ENCODE results near the gene TEX12. TPM values are rescaled to one million over a fixed set of nuclear protein-coding genes. Genes with fewer than 3 reads are reported as not detected.

The TEX12 gene
- total RNA-seq, 1 donor from 2014 or later = not detected

GRCh38 chr11:112216561-112217105 is 49.5 kb downstream of the TEX12 start:
- no peak for DNase-seq (ENCODE audit: low spot score)
- Mint-ChIP-seq H3K4me3 (ENCODE audit: unreplicated experiment) (no peak overlapping the region), H3K4me1 (ENCODE audit: unreplicated experiment) (peaks cover 7% of the 10 kb centered on the region), H3K27ac (ENCODE audit: unreplicated experiment) (no peak overlapping the region), H3K36me3 (ENCODE audit: low read depth, unreplicated experiment) (no peaks in the 10 kb centered on the region), H3K9me3 (ENCODE audit: unreplicated experiment) (no peaks in the 10 kb centered on the region), H3K27me3 (ENCODE audit: unreplicated experiment) (no peaks in the 10 kb centered on the region)
- TF ChIP-seq CTCF (IDR thresholded peaks at IDR 0.05; ENCODE audit: unreplicated experiment) = no peak

DNA sequence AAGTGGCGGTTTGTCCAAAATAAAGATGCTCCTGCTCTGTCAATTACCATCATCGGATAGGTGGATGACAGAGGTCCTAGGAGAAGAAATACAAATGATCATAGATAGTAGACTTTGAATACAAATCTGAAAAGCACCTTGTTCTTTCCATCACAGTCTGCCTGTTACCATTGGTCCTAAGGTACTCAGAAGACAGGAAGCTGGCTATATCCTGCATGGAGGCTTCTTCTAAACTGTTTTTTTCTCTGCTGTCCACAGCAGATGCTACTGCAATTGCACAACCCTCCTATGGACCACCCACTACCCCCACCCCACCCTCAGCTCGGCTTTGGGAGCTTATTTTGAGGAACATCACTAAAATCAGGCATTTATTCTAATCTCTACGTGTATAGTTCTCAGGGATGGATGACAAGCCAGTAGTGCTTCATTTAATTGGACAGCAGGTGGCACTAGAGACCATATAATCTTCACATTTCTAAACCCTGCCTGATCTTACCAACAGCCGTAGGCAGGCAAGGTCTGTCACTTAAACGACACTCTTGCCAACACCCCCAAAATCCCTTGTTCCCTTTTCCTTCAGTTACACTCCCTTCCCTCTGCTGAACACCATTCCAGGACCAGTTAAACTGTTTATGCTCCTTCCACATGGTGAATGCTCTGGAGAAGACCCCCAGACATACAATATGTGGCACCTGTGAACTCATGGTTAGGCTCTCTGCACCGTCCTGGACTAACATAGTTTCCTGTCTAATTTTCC is 52.5 kb downstream of the TEX12 start:
- H3K36me3 Mint-ChIP-seq (ENCODE audit: low read depth, unreplicated experiment) = no peaks in the 10 kb centered on the region
- no peaks in the 10 kb centered on the region for H3K9me3 Mint-ChIP-seq (ENCODE audit: unreplicated experiment)
- peak overlapping the region; percentile 32 for H3K27ac Mint-ChIP-seq (ENCODE audit: unreplicated experiment)
- peaks cover 9% of the 10 kb centered on the region for H3K4me1 Mint-ChIP-seq (ENCODE audit: unreplicated experiment)
- peak; percentile 72 for TF ChIP-seq CTCF (IDR thresholded peaks at IDR 0.05; ENCODE audit: unreplicated experiment)
- peak; percentile 36 for DNase-seq (ENCODE audit: low spot score)
- H3K27me3 Mint-ChIP-seq (ENCODE audit: unreplicated experiment) = no peaks in the 10 kb centered on the region
- no peak overlapping the region for H3K4me3 Mint-ChIP-seq (ENCODE audit: unreplicated experiment)

GRCh38 chr11:112221274-112221835 is 54.2 kb downstream of the TEX12 start:
- Mint-ChIP-seq H3K36me3 (ENCODE audit: low read depth, unreplicated experiment) (no peaks in the 10 kb centered on the region), H3K4me1 (ENCODE audit: unreplicated experiment) (peaks cover 9% of the 10 kb centered on the region), H3K27me3 (ENCODE audit: unreplicated experiment) (no peaks in the 10 kb centered on the region), H3K27ac (ENCODE audit: unreplicated experiment) (no peak overlapping the region), H3K9me3 (ENCODE audit: unreplicated experiment) (no peaks in the 10 kb centered on the region), H3K4me3 (ENCODE audit: unreplicated experiment) (no peak overlapping the region)
- no peak for DNase-seq (ENCODE audit: low spot score)
- TF ChIP-seq CTCF (IDR thresholded peaks at IDR 0.05; ENCODE audit: unreplicated experiment) = no peak

Other genes with a start within 250 kb of the TEX12 start
- 2.8 TPM for gene C11orf52, start 248.5 kb upstream of the TEX12 start, total RNA-seq (ENCODE audit: unreplicated experiment)
- gene DIXDC1, start 230.0 kb upstream of the TEX12 start, total RNA-seq (ENCODE audit: unreplicated experiment) = 6.2 TPM
- 28.2 TPM for gene DLAT, start 142.0 kb upstream of the TEX12 start, total RNA-seq (ENCODE audit: unreplicated experiment)
- 2.5 TPM for gene PIH1D2, start 93.4 kb upstream of the TEX12 start, total RNA-seq (ENCODE audit: unreplicated experiment)
- gene NKAPD1, start 93.1 kb upstream of the TEX12 start, total RNA-seq (ENCODE audit: unreplicated experiment) = 21.8 TPM
- 49.6 TPM for gene TIMM8B, start 80.6 kb upstream of the TEX12 start, total RNA-seq (ENCODE audit: unreplicated experiment)
- gene SDHD, start 80.5 kb upstream of the TEX12 start, total RNA-seq (ENCODE audit: unreplicated experiment) = 43.0 TPM
- gene IL18, start 3.3 kb upstream of the TEX12 start, total RNA-seq (ENCODE audit: unreplicated experiment) = 0.90 TPM
- gene BCO2, start 8.1 kb downstream of the TEX12 start, total RNA-seq (ENCODE audit: unreplicated experiment) = 2.6 TPM
- gene PTS, start 59.1 kb downstream of the TEX12 start, total RNA-seq (ENCODE audit: unreplicated experiment) = 40.1 TPM
- not detected for gene PLET1, start 93.5 kb downstream of the TEX12 start, total RNA-seq (ENCODE audit: unreplicated experiment)